ENCODE measurements around the gene ITCH. TPM values are rescaled to one million over a fixed set of nuclear protein-coding genes. Genes with fewer than 3 reads are reported as not detected.
"Not testable (repeated sequence)": the region's sequence is repeated elsewhere in the genome, so short reads cannot be mapped to it uniquely, and the experiment has no call there.

Gene ITCH
- total RNA-seq, 1 donor from 2014 or later = 42.7 TPM

DNA sequence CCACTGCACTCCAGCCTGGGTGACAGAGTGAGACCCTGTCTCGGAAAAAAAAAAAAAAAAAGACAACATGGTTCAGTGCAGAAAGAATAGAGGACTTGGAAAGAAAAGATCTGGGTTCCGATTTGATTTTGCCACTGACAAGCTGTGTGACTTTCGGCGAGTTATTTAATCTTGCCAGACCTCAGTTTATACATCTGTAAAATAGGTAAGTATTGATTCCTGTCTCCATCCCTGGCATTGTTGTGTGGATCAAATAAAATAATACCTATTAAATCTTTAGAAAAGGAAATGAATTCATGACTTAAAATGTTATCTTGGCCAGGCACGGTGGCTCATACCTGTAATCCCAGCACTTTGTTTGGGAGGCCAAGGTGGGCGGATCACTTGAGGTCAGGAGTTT lies 7.0 kb downstream of the ITCH start:
- DNase-seq (ENCODE audit: low read depth) = no peak
- no peak overlapping the region for H3K4me3 ChIP-seq (ENCODE audit: low read depth, low read length)
- TF ChIP-seq CTCF (conservative IDR thresholded peaks at IDR 0.05; ENCODE audit: low read depth, low read length) = no peak

DNA sequence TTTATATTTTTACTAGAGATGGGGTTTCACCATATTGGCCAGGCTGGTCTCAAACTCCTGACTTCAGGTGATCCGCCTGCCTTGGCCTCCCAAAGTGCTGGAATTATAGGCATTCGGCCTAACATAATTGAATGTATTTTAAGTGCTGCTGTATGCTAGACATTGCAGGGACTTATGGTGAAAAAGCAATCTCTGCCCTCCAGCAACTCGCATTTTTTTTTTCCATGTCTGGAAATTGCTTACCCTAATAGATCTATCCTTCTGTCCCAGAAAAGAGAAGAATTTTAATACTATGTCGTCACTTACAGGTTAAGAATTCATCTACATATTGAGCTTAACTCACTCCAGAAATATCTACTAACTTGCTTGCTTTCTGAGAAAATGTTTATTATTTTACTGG lies 10.4 kb downstream of the ITCH start:
- no peak for DNase-seq (ENCODE audit: low read depth)
- TF ChIP-seq CTCF (conservative IDR thresholded peaks at IDR 0.05; ENCODE audit: low read depth, low read length) = no peak
- H3K4me3 ChIP-seq (ENCODE audit: low read depth, low read length) = no peak overlapping the region

- no peak for DNase-seq (ENCODE audit: low read depth)
- no peak for TF ChIP-seq CTCF (conservative IDR thresholded peaks at IDR 0.05; ENCODE audit: low read depth, low read length)
- no peak overlapping the region for H3K4me3 ChIP-seq (ENCODE audit: low read depth, low read length)
These were observed 11.2 kb downstream of the ITCH start for GRCh38 chr20:34374209-34374760.

DNA sequence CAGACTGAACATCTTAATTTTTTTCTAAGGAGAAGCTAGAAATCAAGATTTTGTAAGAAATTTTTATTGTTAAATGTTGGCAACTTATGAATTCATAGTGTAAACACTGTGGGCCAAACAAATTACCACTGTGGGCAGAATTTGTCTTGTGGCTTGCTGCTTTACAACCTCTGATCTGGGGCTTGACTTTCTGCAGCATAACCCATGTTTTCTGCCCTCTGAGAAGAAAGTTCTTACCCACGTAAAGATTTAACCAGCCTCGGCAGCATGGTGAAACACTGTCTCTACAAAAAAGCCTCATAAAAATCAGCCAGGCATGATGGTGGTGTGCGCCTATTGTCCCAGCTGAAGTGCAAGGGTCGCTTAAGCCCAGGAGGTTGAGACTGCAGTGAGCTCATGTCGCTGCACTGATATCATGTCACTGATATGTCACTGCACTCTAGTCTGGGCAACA lies 12.9 kb downstream of the ITCH start:
- no peak overlapping the region for H3K4me3 ChIP-seq (ENCODE audit: low read depth, low read length)
- TF ChIP-seq CTCF (conservative IDR thresholded peaks at IDR 0.05; ENCODE audit: low read depth, low read length) = no peak
- peak; percentile 52 for DNase-seq (ENCODE audit: low read depth)

DNA sequence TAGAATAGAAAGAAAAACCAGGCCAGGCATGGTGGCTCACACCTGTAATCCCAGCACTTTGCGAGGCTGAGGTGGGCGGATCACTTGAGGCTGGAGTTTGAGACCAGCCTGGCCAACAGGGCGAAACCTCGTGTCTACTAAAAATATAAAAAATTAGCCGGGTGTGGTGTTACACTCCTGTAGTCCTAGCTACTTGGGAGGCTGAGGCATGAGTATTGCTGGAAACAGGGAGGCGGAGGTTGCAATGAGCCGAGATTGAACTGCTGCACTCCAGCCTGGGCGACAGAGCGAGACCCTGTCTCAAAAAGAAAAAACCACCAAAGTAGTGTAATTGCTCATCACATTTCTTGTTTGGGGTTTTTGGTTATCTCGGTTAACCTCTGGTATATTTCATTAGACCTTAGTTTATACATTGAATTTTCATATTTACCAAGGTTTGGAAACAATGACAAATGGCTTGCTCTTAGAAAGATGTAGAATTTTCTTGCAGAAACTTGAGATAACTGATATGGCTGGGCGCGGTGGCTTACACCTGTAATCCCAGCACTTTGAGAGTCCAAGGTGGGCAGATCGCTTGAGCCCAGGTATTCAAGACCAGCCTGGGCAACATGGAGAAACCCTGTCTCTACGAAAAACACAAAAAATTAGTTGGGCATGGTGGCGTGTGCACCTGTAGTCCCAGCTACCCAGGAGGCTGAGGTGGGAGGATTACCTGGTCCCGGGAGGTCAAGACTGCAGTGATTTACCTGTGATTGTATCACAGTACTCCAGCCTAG lies 14.2 kb downstream of the ITCH start:
- TF ChIP-seq CTCF (conservative IDR thresholded peaks at IDR 0.05; ENCODE audit: low read depth, low read length) = no peak

GRCh38 chr20:34382174-34382573 lies 19.1 kb downstream of the ITCH start:
- TF ChIP-seq CTCF (conservative IDR thresholded peaks at IDR 0.05; ENCODE audit: low read depth, low read length) = no peak
- no peak for DNase-seq (ENCODE audit: low read depth)
- H3K4me3 ChIP-seq (ENCODE audit: low read depth, low read length) = no peak overlapping the region

More for the DNA sequence above, 14.2 kb downstream of the ITCH start:
- no peak overlapping the region for H3K4me3 ChIP-seq (ENCODE audit: low read depth, low read length)
- no peak for DNase-seq (ENCODE audit: low read depth)

DNA sequence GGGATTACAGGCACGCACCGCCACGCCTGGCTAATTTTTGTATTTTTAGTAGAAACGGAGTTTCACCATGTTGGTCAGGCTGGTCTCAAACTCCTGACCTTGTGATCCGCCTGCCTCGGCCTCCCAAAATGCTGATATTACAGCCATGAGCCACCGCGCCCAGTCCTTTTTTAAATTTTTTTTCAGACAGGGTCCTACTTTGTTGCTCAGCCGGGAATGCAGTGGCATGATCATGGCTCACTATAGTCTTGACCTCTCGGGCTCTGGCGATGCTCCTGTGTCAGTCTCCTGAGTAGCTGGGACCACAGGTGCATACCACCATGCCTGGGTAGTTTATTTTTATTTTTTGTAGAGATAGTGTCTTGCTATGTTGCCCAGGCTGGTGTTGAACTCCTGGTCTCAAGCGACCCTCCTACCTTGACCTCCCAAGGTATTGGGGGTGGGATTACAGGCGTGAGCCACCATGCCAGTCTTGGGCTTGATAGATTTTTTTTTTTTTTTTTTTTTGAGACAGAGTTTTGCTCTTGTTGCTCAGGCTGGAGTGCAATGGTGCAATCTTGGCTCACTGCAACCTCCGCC lies 19.9 kb downstream of the ITCH start:
- not testable (repeated sequence) for DNase-seq (ENCODE audit: low read depth); H3K4me3 ChIP-seq (ENCODE audit: low read depth, low read length)
